ACHN (cell line): ENCODE results near the gene UVSSA.
"Not testable (repeated sequence)": the region's sequence is repeated elsewhere in the genome, so short reads cannot be mapped to it uniquely, and the experiment has no call there.

Source experiments
- DNase-seq: peaks from one replicate; pipeline ENCODE4 v3.0.0-alpha.2; 2015
- in situ Hi-C: cut with HindIII; loops from 2 replicates; pipeline ENCODE4 v1.10.0; 2017; ENCODE audit warnings: low sequenced_read_pairs, low pct_ligation_motif_present, low pct_unique_long_range_greater_than_20kb

The UVSSA gene

DNA sequence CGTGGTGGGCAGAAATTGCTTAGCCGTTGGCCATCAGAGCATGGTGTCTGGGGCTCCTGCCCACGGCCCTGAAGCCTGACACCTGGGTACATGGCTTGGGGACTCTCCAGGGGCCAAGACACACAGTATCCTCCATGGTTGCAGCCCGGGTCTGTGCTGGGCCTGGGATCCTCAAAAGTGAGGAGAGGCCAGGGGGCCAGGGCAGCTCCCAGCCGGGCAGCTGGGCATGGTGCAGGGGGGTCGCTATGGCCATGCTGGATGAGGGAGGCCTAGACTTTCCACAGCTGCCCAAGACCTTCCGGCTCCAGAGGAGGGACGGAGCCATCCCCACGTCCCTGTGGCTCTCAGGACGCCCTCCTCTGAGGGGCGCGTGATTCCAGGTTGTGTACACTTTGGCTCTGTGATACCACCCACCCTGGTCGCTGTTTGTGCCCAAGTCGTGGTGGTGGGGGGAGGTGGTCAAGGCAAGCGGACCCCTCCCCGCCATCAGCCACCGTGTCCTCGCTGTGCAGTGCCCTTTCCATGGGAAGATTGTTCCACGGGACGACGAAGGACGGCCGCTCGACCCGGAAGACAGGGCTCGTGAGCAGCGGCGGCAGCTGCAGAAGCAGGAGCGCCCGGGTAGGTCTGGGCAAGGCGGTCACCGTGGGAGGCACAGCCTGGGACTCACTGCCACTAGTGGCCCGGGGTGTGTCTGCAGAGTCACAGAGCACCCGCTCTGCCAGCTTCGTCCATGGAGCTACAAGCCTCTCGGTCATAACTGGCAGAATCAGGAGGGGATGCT is 33.6 kb downstream of the UVSSA start:
- in situ Hi-C loops = no loop called here
- DNase-seq = no peak

DNA sequence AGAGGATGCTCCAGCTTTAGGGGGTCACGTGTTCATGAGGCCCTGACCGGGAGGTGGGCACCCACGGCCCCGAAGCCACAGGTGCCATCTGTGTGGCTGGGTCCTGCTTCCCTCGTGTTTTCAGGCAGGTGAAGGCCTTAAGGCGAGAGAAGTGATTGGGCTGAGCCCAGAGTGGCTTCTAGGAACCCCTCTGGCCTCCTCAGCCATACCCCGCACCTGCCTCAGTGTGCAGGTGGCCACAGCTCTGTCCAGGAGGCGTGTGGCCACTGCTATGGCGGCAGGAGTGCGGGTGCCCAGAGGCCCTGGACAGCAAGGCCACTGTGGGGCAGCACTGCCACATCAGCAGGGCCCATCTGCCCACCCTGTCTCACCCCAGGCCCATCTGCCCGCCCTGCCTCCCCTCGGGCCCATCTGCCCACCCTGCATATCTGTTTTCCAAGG is 34.2 kb downstream of the UVSSA start:
- in situ Hi-C loops = no loop called here

DNA sequence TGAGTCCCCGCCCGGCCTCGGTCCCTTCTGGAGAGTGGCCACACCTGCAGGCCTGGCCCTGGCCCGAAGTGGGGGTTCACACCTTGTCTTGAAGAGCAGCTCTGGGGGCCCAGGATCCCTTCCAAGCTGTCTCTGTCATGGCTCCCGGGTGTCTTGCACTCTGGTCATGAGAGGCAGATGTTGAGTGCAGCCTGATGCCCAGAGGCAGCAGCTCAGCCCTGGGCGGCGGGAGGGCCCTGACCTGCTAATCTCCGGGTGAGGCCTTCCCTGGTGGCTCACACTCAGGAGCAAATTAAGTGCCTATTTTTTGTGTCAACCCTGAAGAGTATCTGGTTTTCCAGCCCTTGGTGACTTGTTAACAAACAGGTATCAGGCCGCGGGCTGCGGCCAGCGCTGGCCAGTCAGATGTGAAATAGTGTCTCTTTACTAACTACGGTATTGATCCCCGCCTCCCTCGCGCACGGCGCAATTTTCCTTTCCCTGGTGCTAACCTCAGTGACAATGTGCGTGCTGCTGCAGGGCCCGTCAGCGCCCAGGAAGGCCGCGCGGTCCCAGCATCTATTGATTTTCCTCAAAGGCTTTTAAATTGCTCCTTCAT is 35.0 kb downstream of the UVSSA start:
- no peak for DNase-seq
- in situ Hi-C loops = no loop called here

More for the DNA sequence above, 34.2 kb downstream of the UVSSA start:
- no peak for DNase-seq

DNA sequence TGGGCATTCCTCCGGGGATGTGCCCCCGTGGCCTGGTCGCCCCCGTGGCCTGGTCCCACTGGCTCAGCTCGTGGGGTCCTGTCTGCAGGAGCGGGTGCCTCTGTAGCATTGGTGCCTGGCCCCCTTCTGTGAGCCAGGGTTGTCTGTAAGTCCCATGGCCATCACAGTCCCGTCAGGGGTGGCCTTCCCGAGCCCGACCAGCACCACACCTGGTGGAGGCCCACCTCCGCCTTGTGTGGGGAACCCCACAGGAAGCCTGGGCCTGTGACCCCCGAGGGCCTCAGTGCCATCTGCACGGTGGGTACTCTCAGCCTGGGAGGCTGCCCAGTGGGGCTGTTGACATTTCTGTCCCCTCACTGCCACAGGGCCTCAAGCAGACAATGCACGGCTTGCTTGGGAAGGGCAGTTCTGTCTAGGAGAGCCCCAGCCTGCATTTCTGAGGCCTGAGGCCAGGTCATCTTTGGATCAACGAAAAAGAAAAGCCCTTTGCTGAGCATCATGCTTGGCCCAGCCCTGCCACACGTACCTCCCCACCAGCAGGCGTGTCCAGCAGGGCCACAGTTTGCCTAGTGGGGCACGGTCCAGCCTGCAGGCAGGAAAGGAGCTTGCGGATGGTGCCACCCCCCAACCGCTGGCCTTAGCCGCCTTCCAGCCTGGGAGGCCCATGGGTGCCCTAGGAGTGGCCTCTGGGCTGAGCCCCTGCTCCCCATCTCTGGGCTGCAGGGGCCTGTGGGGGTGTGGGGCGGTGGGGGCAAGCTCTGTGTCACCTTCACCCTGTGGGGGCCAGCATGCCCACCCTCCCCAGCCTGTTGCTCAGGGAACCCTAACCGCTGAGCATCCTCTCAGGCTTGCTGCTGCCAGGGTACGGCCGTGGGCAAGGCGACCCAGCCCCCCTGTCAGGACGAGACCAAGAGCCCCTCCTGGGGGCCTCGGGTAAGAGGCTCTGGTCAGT is 36.0 kb downstream of the UVSSA start:
- in situ Hi-C loops = no loop called here
- no peak for DNase-seq

DNA sequence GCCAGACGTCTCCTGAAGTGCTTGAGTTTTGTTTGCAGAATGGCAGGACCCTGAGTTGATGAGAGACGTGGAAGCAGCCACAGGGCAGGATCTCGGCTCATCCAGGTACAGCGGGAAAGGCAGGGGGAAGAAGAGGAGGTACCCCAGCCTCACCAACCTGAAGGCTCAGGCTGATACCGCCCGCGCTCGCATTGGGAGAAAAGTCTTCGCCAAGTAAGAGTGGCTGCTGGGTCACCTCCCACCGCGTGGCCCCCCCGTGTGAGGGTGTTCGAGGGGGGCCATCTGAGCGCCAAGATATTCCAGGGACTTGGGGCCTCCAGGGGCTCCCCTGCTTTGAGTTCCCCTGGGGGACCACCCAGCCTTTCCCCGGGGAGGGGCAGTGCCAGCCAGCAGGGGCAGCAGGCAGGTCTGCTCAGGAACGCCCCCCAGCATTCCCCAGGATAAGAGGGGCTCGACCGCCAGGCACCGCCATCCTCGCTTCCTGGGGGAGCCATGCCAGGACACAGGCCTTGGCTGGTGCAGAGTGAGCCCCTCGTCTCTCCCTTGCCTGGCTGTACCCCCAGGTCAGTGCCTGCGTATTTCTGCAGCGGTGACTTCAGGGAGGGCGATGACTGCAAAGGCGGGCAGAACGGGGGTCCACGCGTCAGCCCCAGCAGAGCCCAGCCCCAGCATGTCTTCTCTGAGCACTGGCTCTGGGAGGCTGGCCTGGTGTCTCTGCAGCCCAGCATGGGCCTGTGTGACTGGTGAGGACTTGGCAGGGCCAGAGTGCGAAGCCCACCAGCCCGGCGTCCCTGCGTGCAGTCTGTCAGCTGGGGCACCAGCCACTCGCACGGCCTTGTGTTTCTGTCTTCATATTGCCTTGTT is 37.0 kb downstream of the UVSSA start:
- no peak for DNase-seq
- in situ Hi-C loops = no loop called here

DNA sequence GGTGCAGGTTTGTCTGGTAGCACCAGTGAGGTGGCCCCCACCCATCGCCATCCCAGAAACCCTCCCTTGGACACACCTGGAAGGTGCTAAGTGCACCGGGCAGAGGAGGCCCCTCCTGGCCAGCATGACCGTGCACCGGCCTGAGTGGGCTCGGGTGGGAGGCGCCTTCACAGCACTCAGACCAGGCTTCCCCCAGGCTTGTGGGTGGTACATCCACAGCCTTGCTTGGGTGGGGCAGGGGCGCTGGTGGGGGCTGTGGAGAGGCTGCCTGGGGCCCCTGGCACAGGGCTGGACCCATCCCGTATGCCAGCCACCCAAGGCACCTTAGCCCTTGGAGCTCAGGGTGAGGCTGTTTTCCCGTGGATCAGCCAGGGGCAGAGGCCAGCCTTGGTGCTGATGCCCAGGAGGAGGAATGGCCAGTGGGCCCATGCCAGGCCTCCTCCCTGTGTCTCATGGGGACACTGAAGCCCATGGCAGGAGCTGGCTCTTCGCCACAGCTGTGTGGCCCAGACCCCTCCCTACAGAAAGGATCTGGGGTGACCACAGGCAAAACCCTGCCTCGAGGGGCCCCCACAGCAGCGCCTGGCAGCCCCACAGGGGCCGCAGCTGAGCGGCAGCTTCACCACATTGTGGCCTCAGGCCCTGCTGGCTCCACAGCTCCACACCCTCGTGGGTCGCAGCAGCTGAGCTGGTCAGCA is 37.8 kb downstream of the UVSSA start:
- DNase-seq = no peak
- in situ Hi-C loops = no loop called here

DNA sequence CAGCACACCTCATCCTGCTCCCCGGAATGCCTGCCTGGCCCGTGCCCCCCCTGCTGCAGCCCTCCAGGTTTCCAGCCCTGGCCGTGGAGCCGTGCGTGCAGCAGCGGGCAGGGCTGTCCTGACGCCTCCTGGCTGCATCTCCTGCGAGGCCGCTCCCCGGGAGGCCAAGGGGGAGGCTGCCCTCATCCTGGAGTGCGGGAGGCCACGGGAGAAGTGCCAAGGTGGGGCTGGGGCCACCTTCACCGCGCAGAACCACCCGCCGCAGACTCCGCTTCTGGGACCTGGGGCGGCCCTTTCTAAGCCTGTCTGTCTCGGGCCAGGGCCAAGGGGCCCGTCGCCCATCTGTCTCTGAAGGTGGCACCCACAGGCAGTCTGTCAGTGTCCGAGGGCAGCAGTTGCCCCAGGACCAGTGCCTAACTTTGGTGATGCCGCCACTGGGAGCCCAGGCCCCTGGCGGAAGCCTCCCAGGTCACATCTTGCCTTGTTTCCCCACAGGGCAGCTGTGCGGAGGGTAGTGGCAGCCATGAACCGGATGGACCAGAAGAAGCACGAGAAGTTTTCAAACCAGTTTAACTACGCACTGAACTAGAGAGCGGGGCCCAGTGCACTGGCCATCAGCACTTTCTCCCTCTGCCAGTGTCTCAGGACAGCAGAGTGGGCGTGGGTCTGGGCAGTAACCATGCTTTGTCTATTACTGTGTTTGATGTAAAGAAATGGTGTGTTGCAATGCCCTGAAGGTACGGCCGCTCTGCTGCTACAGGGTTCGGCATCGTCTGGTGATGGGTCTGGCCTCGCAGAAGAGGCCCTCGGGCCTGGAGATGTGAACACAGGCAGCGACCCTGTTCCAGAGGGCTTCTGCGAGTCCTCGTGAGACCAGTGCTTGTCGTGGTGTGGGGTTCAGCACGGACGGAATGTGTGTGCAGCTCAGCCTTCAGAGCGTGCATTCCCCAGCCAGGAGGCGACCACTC is 38.6 kb downstream of the UVSSA start:
- DNase-seq = no peak
- in situ Hi-C loops = no loop called here

DNA sequence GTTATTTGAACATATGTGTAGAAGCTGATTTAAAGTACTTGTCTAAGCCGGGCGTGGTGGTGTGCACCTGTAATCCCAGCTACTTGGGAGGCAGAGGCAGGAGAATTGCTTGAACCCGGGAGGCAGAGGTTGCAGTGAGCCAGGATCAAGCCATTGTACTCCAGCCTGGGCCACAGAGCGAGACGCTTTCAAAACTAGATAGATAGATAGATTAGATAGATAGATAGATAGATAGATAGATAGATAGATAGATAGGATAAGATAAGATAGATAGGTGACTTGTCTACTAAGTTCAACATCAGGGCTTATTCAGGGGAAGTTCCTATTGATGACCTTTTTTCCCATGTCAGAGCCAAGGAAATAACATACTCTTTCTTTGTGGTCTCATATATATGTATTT is 46.4 kb downstream of the UVSSA start:
- in situ Hi-C loops, DNase-seq: not testable (repeated sequence)

DNA sequence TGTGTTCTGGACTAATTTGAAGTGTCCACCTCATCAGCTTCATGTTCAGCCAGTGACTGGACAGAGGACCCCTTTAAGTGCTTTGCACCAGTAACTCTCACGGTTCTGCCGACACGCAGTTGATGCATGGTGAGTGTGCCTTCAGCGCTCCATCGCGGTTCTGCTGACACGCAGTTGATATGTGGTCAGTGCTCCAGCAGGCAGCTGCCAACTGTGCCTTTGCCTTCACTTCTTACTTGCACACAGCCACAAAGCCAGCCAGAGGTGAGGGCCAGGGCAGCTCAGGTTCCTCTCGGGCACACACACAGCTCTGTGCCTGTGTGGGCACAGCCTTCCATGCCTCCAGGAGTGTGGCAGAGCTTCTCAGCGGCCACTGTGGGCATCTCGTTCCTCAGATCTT is 46.9 kb downstream of the UVSSA start:
- in situ Hi-C loops = no loop called here
- no peak for DNase-seq

DNA sequence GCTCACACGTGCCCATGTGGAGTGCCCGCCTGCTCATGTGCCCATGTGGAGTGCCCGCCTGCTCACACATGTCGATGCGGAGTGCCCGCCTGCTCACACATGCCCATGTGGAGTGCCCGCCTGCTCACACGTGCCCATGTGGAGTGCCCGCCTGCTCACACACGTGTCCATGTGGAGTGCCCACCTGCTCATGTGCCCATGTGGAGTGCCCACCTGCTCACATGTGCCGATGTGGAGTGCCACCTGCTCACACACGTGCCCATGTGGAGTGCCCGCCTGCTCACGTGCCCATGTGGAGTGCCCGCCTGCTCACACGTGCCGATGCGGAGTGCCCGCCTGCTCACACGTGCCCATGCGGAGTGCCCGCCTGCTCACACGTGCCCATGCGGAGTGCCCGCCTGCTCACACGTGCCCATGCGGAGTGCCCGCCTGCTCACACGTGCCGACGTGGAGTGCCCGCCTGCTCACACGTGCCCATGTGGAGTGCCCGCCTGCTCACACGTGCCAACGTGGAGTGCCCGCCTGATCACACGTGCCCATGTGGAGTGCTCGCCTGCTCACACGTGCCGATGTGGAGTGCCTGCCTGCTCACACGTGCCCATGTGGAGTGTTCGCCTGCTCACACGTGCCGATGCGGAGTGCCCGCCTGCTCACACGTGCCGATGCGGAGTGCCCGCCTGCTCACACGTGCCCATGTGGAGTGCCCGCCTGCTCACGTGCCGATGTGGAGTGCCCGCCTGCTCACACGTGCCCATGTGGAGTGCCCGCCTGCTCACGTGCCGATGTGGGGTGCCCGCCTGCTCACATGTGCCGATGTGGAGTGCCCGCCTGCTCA is 47.8 kb downstream of the UVSSA start:
- DNase-seq, in situ Hi-C loops: not testable (repeated sequence)

DNA sequence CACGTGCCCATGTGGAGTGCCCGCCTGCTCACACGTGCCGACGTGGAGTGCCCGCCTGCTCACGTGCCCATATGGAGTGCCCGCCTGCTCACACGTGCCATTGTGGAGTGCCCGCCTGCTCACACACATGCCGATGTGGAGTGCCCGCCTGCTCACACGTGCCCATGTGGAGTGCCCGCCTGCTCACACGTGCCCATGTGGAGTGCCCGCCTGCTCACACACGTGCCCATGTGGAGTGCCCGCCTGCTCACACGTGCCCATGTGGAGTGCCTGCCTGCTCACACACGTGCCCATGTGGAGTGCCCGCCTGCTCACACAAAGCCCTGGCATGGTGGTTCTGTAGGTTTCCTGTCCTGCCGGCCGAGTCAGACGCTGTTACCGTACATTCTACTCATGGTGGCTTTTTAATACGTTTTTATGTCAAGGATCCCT is 48.4 kb downstream of the UVSSA start:
- in situ Hi-C loops = not testable (repeated sequence)

DNA sequence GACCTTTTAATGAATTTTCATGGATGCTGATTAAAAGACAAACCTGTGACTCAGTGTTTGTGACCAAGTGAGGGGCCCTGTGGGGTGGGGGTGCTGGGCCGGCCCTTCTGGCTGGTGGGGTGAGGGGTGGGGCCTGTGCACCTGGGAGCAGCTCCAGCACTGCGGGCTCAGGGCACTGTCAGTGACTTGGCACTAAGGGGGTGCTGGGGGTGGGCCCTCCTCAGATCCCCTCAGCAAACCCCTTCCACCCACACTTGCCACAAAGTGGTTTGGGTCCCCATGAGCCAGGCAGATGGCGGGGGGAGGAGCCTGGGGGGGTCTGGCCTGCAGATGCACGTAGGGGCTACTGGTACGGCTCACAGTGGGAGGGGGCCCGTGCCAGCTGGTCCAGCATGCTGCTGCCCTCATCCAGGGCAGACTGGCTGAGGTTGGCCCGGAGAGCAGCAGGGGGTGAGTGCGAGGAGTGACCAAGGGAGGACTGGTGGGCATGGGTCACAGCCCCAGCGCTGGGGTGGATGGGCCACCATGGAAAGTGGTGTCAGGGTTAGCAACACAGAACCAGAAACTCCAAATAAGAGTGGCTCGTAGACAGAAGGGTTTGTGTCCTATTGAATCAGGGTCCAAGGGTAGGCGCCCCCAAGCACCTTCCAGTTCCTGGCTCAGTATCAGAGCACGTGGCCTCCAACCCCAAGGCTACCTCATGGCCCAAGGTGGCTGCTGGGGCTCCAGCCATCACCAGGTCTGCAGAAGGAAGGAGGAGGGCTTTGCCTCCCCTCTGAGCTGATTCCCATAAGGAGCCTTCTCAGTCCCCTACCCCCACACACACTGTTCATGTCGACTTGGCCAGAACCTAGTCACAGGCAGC is 49.2 kb downstream of the UVSSA start:
- no peak for DNase-seq
- in situ Hi-C loops = no loop called here

More for the DNA sequence above, 48.4 kb downstream of the UVSSA start:
- DNase-seq = not testable (repeated sequence)

DNA sequence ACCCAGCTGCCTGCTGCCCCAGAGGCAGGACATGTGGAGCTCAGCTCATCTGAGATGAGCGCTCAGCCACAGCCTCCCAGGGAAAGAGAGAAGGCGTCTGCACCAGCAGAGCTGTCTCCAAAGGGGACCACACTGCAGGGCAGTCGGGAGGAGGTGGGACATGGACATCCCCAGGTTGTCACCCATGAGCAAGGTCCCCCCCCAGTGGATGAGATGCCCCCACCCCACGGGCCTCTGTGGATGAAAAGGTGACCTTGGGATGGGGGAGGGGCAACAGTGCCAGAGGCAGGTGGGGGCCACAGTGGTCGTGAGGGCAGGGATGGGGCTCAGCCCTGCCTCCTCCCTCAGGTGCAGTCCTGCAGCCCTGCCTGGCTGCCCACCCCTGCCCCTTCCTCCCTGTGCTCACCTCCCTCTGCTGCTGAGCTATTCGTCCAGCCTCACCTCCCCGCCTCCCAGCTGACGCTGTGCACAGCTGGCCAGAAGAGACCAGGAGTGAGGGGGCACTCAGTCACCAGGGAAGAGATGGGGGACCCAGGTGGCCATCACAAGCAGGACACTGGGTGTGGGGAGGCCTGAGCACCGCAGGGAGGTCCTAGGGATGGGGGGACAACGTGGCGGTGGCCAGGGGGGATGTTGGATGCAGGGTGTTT is 49.9 kb downstream of the UVSSA start:
- DNase-seq = no peak
- in situ Hi-C loops = no loop called here

DNA sequence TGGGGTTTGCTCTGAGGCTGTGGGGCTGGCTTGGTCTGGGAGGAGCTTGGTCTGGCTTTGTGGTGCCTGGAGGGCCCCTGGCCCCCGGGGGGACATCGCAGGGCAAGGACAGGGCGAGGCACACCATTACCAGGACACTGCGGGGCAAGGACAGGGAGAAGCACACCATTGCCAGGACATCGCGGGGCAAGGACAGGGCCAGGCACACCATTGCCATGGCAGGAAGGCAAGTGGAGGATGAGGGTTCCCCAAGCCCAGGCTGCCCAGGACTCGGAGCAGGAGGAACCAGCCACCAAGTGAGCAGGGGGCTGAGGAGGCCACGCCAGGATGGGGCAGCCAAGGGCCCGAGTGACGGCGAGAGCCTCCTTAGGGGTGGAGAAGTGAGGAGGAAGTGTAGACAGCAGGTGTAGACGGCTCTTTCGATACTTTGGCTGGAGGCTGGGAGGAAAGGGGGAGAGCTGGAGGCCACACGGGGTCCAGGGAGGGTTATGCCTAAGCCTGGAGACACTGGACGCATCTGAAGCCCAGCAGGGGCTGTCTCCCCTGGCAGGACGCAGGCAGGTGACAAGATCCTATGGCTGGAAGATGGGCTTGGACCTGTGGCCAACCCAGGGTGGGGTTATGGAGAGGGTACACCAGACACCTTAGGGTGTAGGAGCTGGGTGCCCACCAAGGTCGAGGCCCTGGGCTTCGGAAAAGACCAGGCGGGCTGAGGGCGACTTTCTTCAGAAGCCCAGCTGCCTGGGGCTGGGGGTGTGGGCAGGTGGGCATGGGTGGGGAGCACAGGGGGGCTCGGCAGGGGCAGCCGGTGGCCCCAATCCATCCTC is 51.9 kb downstream of the UVSSA start:
- no peak for DNase-seq
- in situ Hi-C loops = no loop called here
